GM13977 (cell line): ENCODE data around the gene CADM2.
A peak's percentile ranks its signal among the peaks of the same experiment; 100 is the strongest.
"Not testable (repeated sequence)": the region's sequence is repeated elsewhere in the genome, so short reads cannot be mapped to it uniquely, and the experiment has no call there.

Experiments used
- DNase-seq: peaks from one replicate; pipeline ENCODE4 v3.0.0; 2012; ENCODE audit warnings: low spot score
- CTCF ChIP-seq: IDR thresholded peaks from 2 replicates; pipeline ENCODE4 v1.5.1; 2012; ENCODE audit warnings: mild to moderate bottlenecking, control low read depth; ENCODE audit not compliant: insufficient read depth; ENCODE audit errors: extremely low read depth, missing control alignments
- in situ Hi-C: fragments of 300-500 bp; cut with MboI; formaldehyde crosslinking; loops from one replicate; pipeline ENCODE4 v1.12.0; 2022; ENCODE audit warnings: low sequenced_read_pairs, low pct_unique_long_range_greater_than_20kb, mixed read lengths, inconsistent platforms; ENCODE audit not compliant: unreplicated experiment

The CADM2 gene

GRCh38 chr3:84958495-84959469, at the start of gene CADM2:
Gene CADM2, plus strand, starts transcription at chr3:84958989.
- peak; percentile 96 for DNase-seq
- peak; percentile 26 for TF ChIP-seq CTCF
- in situ Hi-C loops: no loop called here

- DNase-seq, in situ Hi-C loops: not testable (repeated sequence)
Observed at GRCh38 chr3:84918592-84918991, 40.2 kb upstream of the CADM2 start.

GRCh38 chr3:84922682-84923081, 36.1 kb upstream of the CADM2 start:
- in situ Hi-C loops: no loop called here

GRCh38 chr3:84925571-84925970, 33.2 kb upstream of the CADM2 start:
- in situ Hi-C loops: no loop called here

More at GRCh38 chr3:84922682-84923081, 36.1 kb upstream of the CADM2 start:
- DNase-seq: no peak
- no peak for TF ChIP-seq CTCF

GRCh38 chr3:84943379-84943778, 15.4 kb upstream of the CADM2 start:
- peak; percentile 13 for TF ChIP-seq CTCF
- in situ Hi-C loops: no loop called here
- no peak for DNase-seq

More at GRCh38 chr3:84925571-84925970, 33.2 kb upstream of the CADM2 start:
- DNase-seq: no peak
- no peak for TF ChIP-seq CTCF

GRCh38 chr3:84946240-84946639, 12.5 kb upstream of the CADM2 start:
- DNase-seq: no peak
- no peak for TF ChIP-seq CTCF
- in situ Hi-C loops: no loop called here
